ENCODE data around the gene GFER. TPM values are rescaled to one million over a fixed set of nuclear protein-coding genes. Genes with fewer than 3 reads are reported as not detected.

The GFER gene
- total and polyA plus RNA-seq, 8 donors = 17.1 to 62.0 (median 25.9) TPM

DNA sequence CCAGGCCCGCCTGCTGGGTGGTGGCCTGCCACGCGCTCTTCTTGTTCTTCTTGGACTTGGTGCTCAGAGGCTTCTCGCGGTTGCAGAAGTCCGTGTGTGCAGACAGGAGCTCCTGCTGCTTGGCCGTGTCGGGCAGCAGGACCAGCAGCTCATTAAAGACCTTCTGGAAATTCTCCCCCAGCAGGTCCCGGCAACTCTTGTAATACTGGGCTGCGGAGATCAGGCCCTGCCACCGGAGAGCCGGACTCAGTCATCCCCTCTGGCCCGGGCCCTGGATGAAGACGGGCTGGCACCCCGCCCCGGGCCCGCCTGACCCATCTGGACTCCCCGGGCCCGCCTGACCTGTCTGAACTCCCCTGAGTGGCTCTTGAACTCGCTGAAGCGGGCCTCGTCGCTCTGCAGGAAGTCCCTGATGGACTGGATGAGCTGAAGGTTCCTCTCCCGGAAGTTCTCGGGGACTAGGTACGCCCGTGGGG lies 14.4 kb downstream of the GFER start:
- intact Hi-C loops (cut with DNase I) = no loop called here
- no peaks in the 10 kb centered on the region for H3K9me3 ChIP-seq
- H3K27me3 ChIP-seq = no peaks in the 10 kb centered on the region
- H3K27ac ChIP-seq = no peak overlapping the region
- no peaks in the 10 kb centered on the region for H3K4me1 ChIP-seq
- no peak for FAIRE-seq
- TF ChIP-seq, protein P1, sequence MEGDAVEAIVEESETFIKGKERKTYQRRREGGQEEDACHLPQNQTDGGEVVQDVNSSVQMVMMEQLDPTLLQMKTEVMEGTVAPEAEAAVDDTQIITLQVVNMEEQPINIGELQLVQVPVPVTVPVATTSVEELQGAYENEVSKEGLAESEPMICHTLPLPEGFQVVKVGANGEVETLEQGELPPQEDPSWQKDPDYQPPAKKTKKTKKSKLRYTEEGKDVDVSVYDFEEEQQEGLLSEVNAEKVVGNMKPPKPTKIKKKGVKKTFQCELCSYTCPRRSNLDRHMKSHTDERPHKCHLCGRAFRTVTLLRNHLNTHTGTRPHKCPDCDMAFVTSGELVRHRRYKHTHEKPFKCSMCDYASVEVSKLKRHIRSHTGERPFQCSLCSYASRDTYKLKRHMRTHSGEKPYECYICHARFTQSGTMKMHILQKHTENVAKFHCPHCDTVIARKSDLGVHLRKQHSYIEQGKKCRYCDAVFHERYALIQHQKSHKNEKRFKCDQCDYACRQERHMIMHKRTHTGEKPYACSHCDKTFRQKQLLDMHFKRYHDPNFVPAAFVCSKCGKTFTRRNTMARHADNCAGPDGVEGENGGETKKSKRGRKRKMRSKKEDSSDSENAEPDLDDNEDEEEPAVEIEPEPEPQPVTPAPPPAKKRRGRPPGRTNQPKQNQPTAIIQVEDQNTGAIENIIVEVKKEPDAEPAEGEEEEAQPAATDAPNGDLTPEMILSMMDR (IDR thresholded peaks at IDR 0.05) = no peak
- H3K36me3 ChIP-seq = peaks cover 19 to 64% (median 39%) of the 10 kb centered on the region in 3 donors
- ATAC-seq = no peak
- WGBS, 2 donors = 93% methylated on average over 26 to 27 of the region's 27 CpGs
- DNase-seq = peak in 1 of 6 donors; percentile 10
- H3K4me3 ChIP-seq = no peak overlapping the region

DNA sequence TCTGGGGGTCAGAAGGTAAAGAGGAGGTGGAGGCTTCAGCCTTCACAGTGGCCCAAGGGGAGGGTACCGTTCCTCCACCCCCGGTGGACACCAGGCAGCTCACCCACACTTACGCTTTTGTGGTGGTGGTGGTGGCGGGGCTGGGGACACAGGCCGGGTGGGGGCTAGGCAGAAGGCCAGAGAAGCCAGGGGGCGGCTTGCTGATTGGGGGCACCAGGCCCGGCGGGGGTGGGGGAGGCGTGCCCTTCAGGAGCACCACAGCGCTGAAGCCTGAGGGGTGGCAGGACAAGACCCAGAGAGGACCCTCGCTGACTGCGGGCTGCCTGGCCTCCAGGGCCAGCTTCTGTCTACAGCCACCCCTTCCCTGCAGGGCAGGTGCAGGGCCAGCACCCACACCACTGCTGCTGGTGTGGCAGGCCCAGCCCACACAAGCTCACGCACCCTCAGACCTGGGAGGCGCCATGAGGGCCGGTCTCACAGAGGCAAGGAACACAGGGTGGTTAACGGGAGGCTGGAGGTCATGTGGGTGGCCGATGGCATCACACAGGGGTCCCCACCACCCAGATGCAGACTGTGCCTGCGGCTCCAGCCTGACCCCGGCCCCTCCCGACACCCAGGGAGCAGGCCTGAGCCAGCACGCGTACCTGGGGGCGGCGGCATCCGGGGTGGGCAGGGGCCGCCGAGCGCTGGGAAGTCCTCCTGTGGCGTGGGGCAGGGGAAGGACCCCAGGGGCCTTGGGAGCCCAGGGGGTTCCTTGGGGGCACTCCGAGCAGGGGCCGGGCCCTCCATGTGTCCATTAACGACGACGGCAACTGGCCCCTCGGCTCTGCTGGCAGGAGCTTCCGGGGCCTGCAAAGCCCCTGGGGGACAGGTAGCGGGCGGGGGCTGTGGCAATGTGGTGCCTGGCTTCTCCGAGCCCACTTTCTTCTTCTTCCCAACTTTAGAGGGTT lies 15.1 kb downstream of the GFER start:
- Histone ChIP-seq H3K36me3 (peaks cover 19 to 64% (median 39%) of the 10 kb centered on the region in 3 donors), H3K27me3 (no peaks in the 10 kb centered on the region), H3K27ac (no peak overlapping the region), H3K4me1 (peaks cover 2 to 6% (median 3%) of the 10 kb centered on the region in 3 donors), H3K4me3 (no peak overlapping the region), H3K9me3 (no peaks in the 10 kb centered on the region)
- ATAC-seq (no peak), DNase-seq (peak in 5 of 6 donors; percentile 7 to 80 (median 39)), FAIRE-seq (no peak)
- intact Hi-C loops (cut with DNase I) = no loop called here
- TF ChIP-seq, protein P1 (IDR thresholded peaks at IDR 0.05) = no peak
- WGBS, 2 donors = 93% methylated on average over 30 to 39 of the region's 39 CpGs

DNA sequence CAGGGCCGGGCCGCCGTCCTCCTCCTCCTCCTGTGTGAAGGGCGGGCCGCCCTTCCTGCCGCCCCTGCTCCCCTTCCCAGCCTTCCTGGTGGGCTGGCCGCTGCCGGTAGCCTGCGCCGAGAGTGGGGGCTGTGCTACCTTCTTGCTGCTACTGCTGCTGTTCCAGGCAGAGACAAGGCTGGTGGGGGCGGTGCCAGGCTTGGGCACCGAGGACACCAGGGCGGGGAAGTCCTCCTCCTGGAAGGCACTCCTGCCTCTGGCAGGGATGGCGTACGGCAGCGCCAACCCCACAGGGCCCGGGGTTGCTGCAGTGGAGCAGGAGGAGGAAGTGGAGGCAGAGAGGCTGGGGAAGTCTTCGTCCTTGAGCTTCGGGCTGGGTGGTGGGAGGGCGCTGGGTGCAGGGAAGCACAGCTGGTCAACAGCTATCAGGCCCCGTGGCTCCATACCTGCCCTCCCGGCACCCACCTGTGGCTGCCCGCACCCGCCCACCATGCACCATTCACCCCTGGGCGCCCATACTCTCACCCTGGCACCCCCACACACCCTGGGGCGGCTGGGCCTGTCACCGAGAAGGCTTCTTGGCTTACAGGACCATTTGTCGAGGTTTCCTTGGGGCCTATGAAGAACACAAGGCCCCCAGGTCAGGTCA lies 16.0 kb downstream of the GFER start:
- WGBS, 2 donors = 88 to 90% methylated on average over 26 to 28 of the region's 28 CpGs
- ATAC-seq (no peak), DNase-seq (peak in 4 of 6 donors; percentile 16 to 79 (median 46)), FAIRE-seq (no peak)
- H3K27ac ChIP-seq = no peak overlapping the region
- intact Hi-C loops (cut with DNase I) = no loop called here
- H3K36me3 ChIP-seq = peaks cover 19 to 64% (median 39%) of the 10 kb centered on the region in 3 donors
- H3K4me3 ChIP-seq = no peak overlapping the region
- peaks cover 9 to 15% (median 10%) of the 10 kb centered on the region in 3 donors for H3K4me1 ChIP-seq
- no peaks in the 10 kb centered on the region for H3K27me3 ChIP-seq
- H3K9me3 ChIP-seq = no peaks in the 10 kb centered on the region
- TF ChIP-seq, protein P1 (IDR thresholded peaks at IDR 0.05) = no peak

DNA sequence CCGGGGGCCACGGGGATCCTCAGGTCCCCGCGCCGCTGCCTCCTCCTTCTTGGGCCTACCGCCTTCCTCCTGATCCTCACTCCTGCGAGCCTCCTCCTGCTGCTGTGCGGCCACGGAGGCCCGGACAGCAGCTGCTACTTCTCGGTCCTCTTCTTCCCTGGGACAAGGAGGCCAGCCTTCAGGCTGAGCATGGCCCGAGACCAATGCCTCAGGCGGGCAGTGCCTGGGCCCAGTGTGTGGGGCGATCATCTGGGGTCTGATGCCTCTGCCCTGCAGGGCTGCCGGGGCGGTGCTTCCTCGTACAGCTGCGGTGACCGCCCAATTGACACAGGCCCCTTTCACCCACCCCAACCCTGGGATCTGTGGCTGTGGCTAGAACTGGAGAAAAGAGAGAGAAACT lies 17.0 kb downstream of the GFER start:
- no peak overlapping the region for H3K4me3 ChIP-seq
- FAIRE-seq = no peak
- 95 to 96% methylated on average over 18 to 19 of the region's 19 CpGs for WGBS, 2 donors
- DNase-seq = peak in 2 of 6 donors; percentile 27 to 69
- no peaks in the 10 kb centered on the region for H3K27me3 ChIP-seq
- intact Hi-C loops (cut with DNase I) = no loop called here
- H3K4me1 ChIP-seq = peaks cover 9 to 23% (median 20%) of the 10 kb centered on the region in 3 donors
- no peaks in the 10 kb centered on the region for H3K9me3 ChIP-seq
- peaks cover 19 to 64% (median 39%) of the 10 kb centered on the region in 3 donors for H3K36me3 ChIP-seq
- no peak overlapping the region for H3K27ac ChIP-seq
- TF ChIP-seq, protein P1 (IDR thresholded peaks at IDR 0.05) = no peak
- no peak for ATAC-seq

Data from pancreas (tissue), 10 donors.